NT2/D1 (cell line): ENCODE data around the gene MAP1LC3A.

Experiments used
- DNase-seq: peaks from one replicate; pipeline ENCODE4 v3.0.0-alpha.2; 2011; ENCODE audit warnings: low read depth, low spot score
- H3K27me3 ChIP-seq: 2 replicates; pipeline ENCODE4 v1.6.0; 2011; ENCODE audit warnings: mild to moderate bottlenecking; ENCODE audit not compliant: insufficient read length, insufficient read depth
- H3K36me3 ChIP-seq: 2 replicates; pipeline ENCODE4 v1.6.1; 2011; ENCODE audit warnings: mild to moderate bottlenecking, low read length, mixed read lengths; ENCODE audit not compliant: insufficient read depth, insufficient read length
- H3K4me1 ChIP-seq: 2 replicates; pipeline ENCODE4 v1.5.1; 2011; ENCODE audit not compliant: insufficient read depth, insufficient read length
- H3K4me3 ChIP-seq: 2 replicates; pipeline ENCODE4 v1.5.1; 2011; ENCODE audit warnings: low read depth; ENCODE audit not compliant: insufficient read length
- H3K9ac ChIP-seq: 2 replicates; pipeline ENCODE4 v1.6.0; 2011; ENCODE audit warnings: low read depth; ENCODE audit not compliant: insufficient read length
- H3K9me3 ChIP-seq: 2 replicates; pipeline ENCODE4 v1.5.1; 2011; ENCODE audit warnings: mild to moderate bottlenecking, low read length; ENCODE audit not compliant: insufficient read depth
- SUZ12 ChIP-seq: IDR thresholded peaks from 2 replicates; pipeline ENCODE4 v1.6.1; 2011; ENCODE audit not compliant: insufficient read length, insufficient read depth; ENCODE audit errors: extremely low read depth
- YY1 ChIP-seq: IDR thresholded peaks from 2 replicates; pipeline ENCODE4 v1.6.1; 2011; ENCODE audit not compliant: insufficient read length, insufficient read depth
- ZNF274 ChIP-seq: IDR thresholded peaks from 2 replicates; pipeline ENCODE4 v1.6.1; 2011; ENCODE audit warnings: mild to moderate bottlenecking, low read depth, low read length

The MAP1LC3A gene

DNA sequence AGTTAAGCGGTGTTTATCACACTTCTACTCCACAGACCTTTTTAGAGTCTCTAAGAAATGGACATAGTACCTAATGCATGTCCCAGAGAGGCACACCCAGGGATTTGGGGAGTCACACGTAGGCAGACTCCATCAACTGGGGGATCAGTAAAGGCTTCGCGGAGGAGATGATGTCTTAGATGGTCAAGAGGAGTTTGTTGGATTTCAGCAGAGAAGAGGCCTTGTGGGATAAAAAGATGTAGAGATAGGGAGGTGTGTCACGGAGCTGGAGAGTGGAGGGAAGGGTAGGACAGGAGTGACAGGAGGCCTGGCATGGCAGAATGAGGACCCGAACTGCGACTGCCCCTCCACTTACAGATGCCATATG, 33.2 kb upstream of the MAP1LC3A start:
- DNase-seq: no peak
- no peak overlapping the region for H3K9ac ChIP-seq
- TF ChIP-seq SUZ12: no peak
- TF ChIP-seq ZNF274: no peak
- no peak for TF ChIP-seq YY1

GRCh38 chr20:34525709-34526416, 32.7 kb upstream of the MAP1LC3A start:
- Histone ChIP-seq H3K4me3 (no peak overlapping the region), H3K27me3 (no peaks in the 10 kb centered on the region), H3K9me3 (no peaks in the 10 kb centered on the region), H3K36me3 (peaks cover 68% of the 10 kb centered on the region), H3K4me1 (peaks cover 11% of the 10 kb centered on the region), H3K9ac (no peak overlapping the region)
- TF ChIP-seq ZNF274 (no peak), YY1 (no peak), SUZ12 (no peak)
- DNase-seq: no peak

More for the DNA sequence above, 33.2 kb upstream of the MAP1LC3A start:
- Histone ChIP-seq H3K4me3 (no peak overlapping the region), H3K36me3 (peaks cover 63% of the 10 kb centered on the region), H3K27me3 (no peaks in the 10 kb centered on the region), H3K4me1 (peaks cover 11% of the 10 kb centered on the region), H3K9me3 (no peaks in the 10 kb centered on the region)

GRCh38 chr20:34526466-34526865, 32.1 kb upstream of the MAP1LC3A start:
- Histone ChIP-seq H3K27me3 (no peaks in the 10 kb centered on the region), H3K4me3 (no peak overlapping the region), H3K36me3 (peaks cover 73% of the 10 kb centered on the region), H3K9ac (no peak overlapping the region), H3K4me1 (peaks cover 11% of the 10 kb centered on the region), H3K9me3 (no peaks in the 10 kb centered on the region)
- TF ChIP-seq ZNF274: no peak
- TF ChIP-seq YY1: no peak
- TF ChIP-seq SUZ12: no peak
- DNase-seq: no peak

- Histone ChIP-seq H3K4me1 (peaks cover 11% of the 10 kb centered on the region), H3K36me3 (peaks cover 73% of the 10 kb centered on the region), H3K27me3 (no peaks in the 10 kb centered on the region), H3K9ac (no peak overlapping the region), H3K9me3 (no peaks in the 10 kb centered on the region), H3K4me3 (no peak overlapping the region)
- TF ChIP-seq SUZ12 (no peak), YY1 (no peak), ZNF274 (no peak)
- DNase-seq: no peak
Observed at GRCh38 chr20:34527016-34527415, 31.5 kb upstream of the MAP1LC3A start.

- H3K9ac ChIP-seq: no peak overlapping the region
- no peak overlapping the region for H3K4me3 ChIP-seq
- peaks cover 75% of the 10 kb centered on the region for H3K36me3 ChIP-seq
- TF ChIP-seq YY1: no peak
- TF ChIP-seq ZNF274: no peak
- no peak for TF ChIP-seq SUZ12
- no peaks in the 10 kb centered on the region for H3K9me3 ChIP-seq
- DNase-seq: no peak
- no peaks in the 10 kb centered on the region for H3K27me3 ChIP-seq
- peaks cover 6% of the 10 kb centered on the region for H3K4me1 ChIP-seq
Observed at GRCh38 chr20:34528921-34529297, 29.6 kb upstream of the MAP1LC3A start.

DNA sequence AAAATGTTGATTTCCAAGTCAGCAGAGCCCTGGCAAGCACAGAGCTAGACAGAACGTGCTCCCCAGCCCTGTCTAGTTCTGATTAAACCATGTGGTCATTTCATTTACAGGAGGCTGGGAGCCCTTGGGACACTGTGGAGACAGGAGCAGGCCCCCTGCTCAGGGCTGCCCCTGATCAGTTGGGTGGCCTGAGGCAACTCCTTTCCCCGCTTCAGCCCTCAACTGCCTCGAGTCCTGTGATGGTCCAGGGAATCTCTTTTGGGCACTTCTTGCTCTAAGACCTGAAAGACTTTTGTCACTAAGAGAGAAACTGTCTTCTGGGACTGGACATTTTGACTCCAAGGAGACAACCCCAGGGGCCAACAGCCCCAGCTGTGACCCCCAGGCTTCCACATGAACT, 28.8 kb upstream of the MAP1LC3A start:
- H3K4me1 ChIP-seq: peaks cover 6% of the 10 kb centered on the region
- DNase-seq: no peak
- H3K9me3 ChIP-seq: no peaks in the 10 kb centered on the region
- H3K36me3 ChIP-seq: peaks cover 80% of the 10 kb centered on the region
- H3K27me3 ChIP-seq: no peaks in the 10 kb centered on the region
- no peak for TF ChIP-seq ZNF274
- no peak for TF ChIP-seq SUZ12
- no peak for TF ChIP-seq YY1
- H3K9ac ChIP-seq: no peak overlapping the region
- no peak overlapping the region for H3K4me3 ChIP-seq

GRCh38 chr20:34530342-34530741, 28.2 kb upstream of the MAP1LC3A start:
- Histone ChIP-seq H3K9ac (no peak overlapping the region), H3K4me3 (no peak overlapping the region), H3K9me3 (no peaks in the 10 kb centered on the region), H3K36me3 (peaks cover 86% of the 10 kb centered on the region), H3K27me3 (no peaks in the 10 kb centered on the region), H3K4me1 (peaks cover 6% of the 10 kb centered on the region)
- no peak for DNase-seq
- no peak for TF ChIP-seq YY1
- TF ChIP-seq SUZ12: no peak
- TF ChIP-seq ZNF274: no peak
